Transverse colon (tissue), 4 donors: Measurements from ENCODE around the gene MT1A. TPM values are rescaled to one million over a fixed set of nuclear protein-coding genes. Genes with fewer than 3 reads are reported as not detected.

Experiments used
- DNase-seq: peaks from one replicate; pipeline ENCODE4 v3.0.0-alpha.2; 2019
- H3K27ac ChIP-seq, 4 donors: fragments of 200-600 bp; sonication (generic); 2 replicates each; pipeline ENCODE4 v1.5.1; 2016 to 2018; ENCODE audit warnings: inconsistent platforms in 4 of 4
- H3K27me3 ChIP-seq: fragments of 200-600 bp; sonication (generic); 2 replicates; pipeline ENCODE4 v1.5.1; 2017; ENCODE audit warnings: inconsistent platforms
- H3K36me3 ChIP-seq, 4 donors: fragments of 200-600 bp; sonication (generic); 2 replicates each; pipeline ENCODE4 v1.5.1; 2017 to 2019; ENCODE audit warnings: inconsistent platforms in 4 of 4
- H3K4me1 ChIP-seq, 4 donors: fragments of 200-600 bp; sonication (generic); 2 replicates each; pipeline ENCODE4 v1.5.1; 2017 to 2020; ENCODE audit warnings: inconsistent platforms in 4 of 4
- H3K4me3 ChIP-seq, 4 donors: fragments of 200-600 bp; sonication (generic); 1 replicate in 1 of 4; 2 replicates in 3 of 4; pipeline versions ENCODE4 v1.5.1 to v1.6.1; 2017 to 2019; ENCODE audit warnings: inconsistent platforms in 4 of 4
- H3K9me3 ChIP-seq, 2 donors: fragments of 200-600 bp; sonication (generic); 2 replicates each; pipeline ENCODE4 v1.5.1; 2017 to 2019; ENCODE audit warnings: inconsistent platforms in 2 of 2
- EP300 ChIP-seq: sonication (generic); formaldehyde crosslinking; IDR thresholded peaks from one replicate; pipeline ENCODE4 v1.6.1; 2017; ENCODE audit warnings: antibody characterized with exemption, low read depth
- POLR2A ChIP-seq: fragments of 450-650 bp; IDR thresholded peaks from one replicate; pipeline ENCODE4 v1.6.1; 2016; ENCODE audit warnings: antibody characterized with exemption, mild to moderate bottlenecking, moderate library complexity
- POLR2AphosphoS5 ChIP-seq, 3 donors: sonication (generic); formaldehyde crosslinking; IDR thresholded peaks; one replicate each; pipeline ENCODE4 v1.6.1; 2016; ENCODE audit warnings: antibody characterized with exemption in 3 of 3
- WGBS, 2 donors: methylation state at CpG; one replicate each; pipeline ENCODE4 v1.1.5; 2018; ENCODE audit warnings: low coverage in 1 of 2; 5-methylcytosine and 5-hydroxymethylcytosine counted together
- in situ Hi-C, 4 donors: fragments of 200-750 bp; cut with MboI; loops; one replicate each; pipeline versions ENCODE4 v1.15.0 to v1.15.1; 2017; ENCODE audit warnings: low sequenced_read_pairs in 3 of 4, low pct_ligation_motif_present in 1 of 4, low pct_unique_long_range_greater_than_20kb in 1 of 4
- intact Hi-C: fragments of 100-400 bp; cut with DNase I; formaldehyde crosslinking; loops from one replicate; pipeline ENCODE4 v1.15.1; 2023; ENCODE audit warnings: low total_unique reads
- total RNA-seq, 4 donors: library from RNA; depleted of rRNA; stranded (reverse); fragments of >200 nt; gene quantifications; one replicate each; pipeline ENCODE4 v1.1.0, GENCODE V29; 2016
- TF ChIP-seq, protein P1 (sequence below), 5 experiments: fragments of 200-600 bp in 3 of 5; fragments of 450-650 bp in 2 of 5; sonication (generic) in 3 of 5; IDR thresholded peaks; 1 replicate in 2 of 5; 2 replicates in 3 of 5; pipeline ENCODE4 v1.5.1; 2016 to 2017; ENCODE audit warnings: antibody characterized with exemption in 5 of 5, inconsistent platforms in 3 of 5, mild to moderate bottlenecking in 2 of 5, moderate library complexity in 1 of 5

The MT1A gene
- total RNA-seq, 4 donors from 2014 or later, result 4.4 to 35.2 (median 4.9) TPM; not detected in 1

DNA sequence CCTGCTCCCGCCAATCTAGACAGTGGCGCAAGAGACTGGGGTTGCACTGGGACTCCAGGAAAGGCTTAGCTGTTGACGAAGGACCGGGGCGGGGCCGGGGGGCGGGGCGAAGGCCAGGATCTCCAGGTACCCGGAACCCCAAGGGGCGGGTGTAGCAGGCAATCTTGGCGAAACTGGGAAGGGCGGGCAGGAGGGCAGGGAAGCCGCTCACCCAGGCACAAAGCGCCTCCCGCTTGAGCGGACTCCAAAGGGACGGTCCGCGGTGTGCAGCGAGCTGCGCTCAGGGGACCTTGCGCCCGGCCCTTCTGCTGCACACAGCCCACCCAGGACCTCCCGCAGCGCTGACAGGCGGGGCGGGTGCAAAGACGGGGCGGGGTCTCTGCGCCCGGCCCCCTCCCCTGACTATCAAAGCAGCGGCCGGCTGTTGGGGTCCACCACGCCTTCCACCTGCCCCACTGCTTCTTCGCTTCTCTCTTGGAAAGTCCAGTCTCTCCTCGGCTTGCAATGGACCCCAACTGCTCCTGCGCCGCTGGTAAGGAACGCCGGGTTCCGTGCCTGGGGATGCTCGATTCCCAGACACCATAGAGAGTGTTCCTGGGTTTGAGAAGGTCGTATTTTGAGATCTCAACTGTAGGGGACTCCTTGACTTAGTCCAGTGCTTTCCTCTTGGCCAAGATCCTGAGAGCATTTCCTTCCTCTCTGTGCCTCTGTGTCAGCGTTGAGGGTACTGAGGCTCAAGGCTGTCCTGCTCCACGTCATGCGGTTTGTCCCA lies 19.3 kb downstream of the MT1A start, which contains the start of gene MT1F:
MT1F (plus strand) TSS at position 405 of the 772 bp plus-strand sequence; CDS start at position 505, 100 bp downstream.
- intact Hi-C loops, result no loop called here
- 2% methylated on average over 45 of the region's 46 CpGs; no CpG with 5 or more reads in 1 of the 2 donors for WGBS, 2 donors

DNA sequence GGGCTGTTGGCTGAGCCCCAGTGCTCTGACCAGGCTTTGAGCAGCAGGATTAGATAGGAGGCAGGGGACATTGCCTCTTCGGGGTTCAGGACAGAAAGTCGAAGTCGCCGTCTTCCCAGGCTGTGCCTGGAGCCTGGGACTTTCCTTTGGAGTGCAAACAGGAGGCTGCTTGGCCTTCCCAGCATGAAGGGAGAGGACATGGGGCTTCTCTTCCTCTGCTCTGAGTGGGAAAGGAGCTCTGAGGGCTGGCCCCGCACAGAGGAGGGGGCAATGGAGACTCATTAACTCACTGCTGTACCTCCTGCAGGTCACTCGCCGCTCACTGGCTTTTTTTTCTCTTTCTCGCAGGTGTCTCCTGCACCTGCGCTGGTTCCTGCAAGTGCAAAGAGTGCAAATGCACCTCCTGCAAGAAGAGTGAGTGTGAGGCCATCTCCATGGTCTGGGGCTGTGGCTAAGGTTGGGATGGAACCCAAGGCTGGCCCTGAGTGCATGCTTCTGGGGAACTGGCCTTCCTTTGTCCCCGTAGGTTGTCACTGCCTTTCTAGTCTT lies 19.9 kb downstream of the MT1A start:
- intact Hi-C loops (no loop called here), in situ Hi-C loops (no loop called here)
- DNase-seq, result peak; percentile 54
- H3K4me3 ChIP-seq, result peak overlapping the region in 3 of 4 donors; percentile 45 to 54 (median 50)
- no peaks in the 10 kb centered on the region for H3K36me3 ChIP-seq
- peak overlapping the region in 3 of 4 donors; percentile 59 to 79 (median 75) for H3K27ac ChIP-seq
- peaks cover 29% of the 10 kb centered on the region for H3K27me3 ChIP-seq
- TF ChIP-seq, protein P1, sequence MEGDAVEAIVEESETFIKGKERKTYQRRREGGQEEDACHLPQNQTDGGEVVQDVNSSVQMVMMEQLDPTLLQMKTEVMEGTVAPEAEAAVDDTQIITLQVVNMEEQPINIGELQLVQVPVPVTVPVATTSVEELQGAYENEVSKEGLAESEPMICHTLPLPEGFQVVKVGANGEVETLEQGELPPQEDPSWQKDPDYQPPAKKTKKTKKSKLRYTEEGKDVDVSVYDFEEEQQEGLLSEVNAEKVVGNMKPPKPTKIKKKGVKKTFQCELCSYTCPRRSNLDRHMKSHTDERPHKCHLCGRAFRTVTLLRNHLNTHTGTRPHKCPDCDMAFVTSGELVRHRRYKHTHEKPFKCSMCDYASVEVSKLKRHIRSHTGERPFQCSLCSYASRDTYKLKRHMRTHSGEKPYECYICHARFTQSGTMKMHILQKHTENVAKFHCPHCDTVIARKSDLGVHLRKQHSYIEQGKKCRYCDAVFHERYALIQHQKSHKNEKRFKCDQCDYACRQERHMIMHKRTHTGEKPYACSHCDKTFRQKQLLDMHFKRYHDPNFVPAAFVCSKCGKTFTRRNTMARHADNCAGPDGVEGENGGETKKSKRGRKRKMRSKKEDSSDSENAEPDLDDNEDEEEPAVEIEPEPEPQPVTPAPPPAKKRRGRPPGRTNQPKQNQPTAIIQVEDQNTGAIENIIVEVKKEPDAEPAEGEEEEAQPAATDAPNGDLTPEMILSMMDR (IDR thresholded peaks at IDR 0.05), result no peak
- no peak for TF ChIP-seq POLR2AphosphoS5 (IDR thresholded peaks at IDR 0.05)
- no peak for TF ChIP-seq POLR2A
- no peak for TF ChIP-seq EP300
- WGBS, 2 donors, result 27% methylated on average over 10 of the region's 10 CpGs; no CpG with 5 or more reads in 1 of the 2 donors
- peaks cover 5 to 23% (median 17%) of the 10 kb centered on the region in 4 donors for H3K4me1 ChIP-seq
- no peaks in the 10 kb centered on the region for H3K9me3 ChIP-seq

More for the DNA sequence above, 19.3 kb downstream of the MT1A start, which contains the start of gene MT1F:
- H3K4me3 ChIP-seq, result peak within 1 kb of the TSS; percentile 21 to 54 (median 48)
- in situ Hi-C loops, result no loop called here
- peaks cover 5 to 18% (median 16%) of the 10 kb centered on the region in 4 donors for H3K4me1 ChIP-seq
- peak within 1 kb of the TSS; percentile 59 to 79 (median 75) for H3K27ac ChIP-seq
- H3K9me3 ChIP-seq, result no peaks in the 10 kb centered on the region
- DNase-seq, result peak; percentile 96
- peaks cover 22% of the 10 kb centered on the region for H3K27me3 ChIP-seq
- no peak for TF ChIP-seq EP300
- TF ChIP-seq, protein P1 (IDR thresholded peaks at IDR 0.05), result no peak
- peak; percentile 61 for TF ChIP-seq POLR2A
- TF ChIP-seq POLR2AphosphoS5 (IDR thresholded peaks at IDR 0.05), result peak; percentile 40 to 61 (median 43)
- H3K36me3 ChIP-seq, result no peaks in the 10 kb centered on the region

DNA sequence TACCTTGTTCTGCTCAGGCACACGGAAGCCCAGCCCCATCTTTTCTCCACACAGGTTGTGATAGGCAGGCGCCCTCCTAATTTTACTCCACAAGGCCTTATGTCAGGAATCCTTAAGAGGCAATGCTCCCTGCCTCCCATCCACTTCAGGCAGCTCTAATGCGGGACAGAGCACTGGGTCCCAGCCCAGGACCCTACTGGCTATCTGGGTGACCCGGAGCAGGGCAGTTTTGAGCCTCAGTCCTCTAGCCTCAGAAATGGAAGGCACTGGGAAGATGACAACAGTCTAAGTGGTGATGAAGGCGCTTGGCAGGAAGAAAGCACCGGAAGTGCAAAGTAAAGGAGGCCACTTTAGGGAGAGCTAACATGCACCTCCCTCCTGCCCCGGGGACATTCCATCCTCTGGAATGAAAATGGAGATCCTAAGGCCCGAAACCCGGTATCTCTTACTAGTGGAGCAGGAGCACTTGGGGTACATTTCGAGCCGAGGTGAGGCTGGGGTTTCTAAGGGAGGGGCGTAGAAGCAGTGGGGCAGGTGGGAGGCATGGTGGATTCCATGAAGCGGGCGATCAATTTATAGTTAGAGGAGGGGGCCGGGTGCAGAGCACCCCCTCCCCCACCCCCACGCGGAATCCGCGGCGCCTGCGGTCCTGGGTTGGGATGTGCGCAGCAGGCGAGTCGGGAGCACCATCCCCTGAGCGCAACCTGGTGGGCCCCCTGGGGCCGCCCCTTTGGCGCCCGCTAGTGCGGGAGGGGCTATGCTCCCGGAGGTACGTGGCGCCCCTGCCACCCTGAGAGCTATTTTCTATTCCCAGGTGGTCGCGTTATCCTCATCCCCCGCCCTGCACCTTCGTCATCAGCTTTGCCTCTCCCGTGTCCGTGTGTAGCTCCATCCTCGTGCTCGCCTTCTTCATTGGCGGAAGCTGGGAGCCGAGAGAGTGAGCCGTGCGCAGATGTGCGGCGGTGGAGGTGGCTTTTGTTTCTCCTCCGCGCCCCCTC lies 24.2 kb downstream of the MT1A start:
- DNase-seq, result no peak
- no peaks in the 10 kb centered on the region for H3K9me3 ChIP-seq
- H3K4me3 ChIP-seq, result peak overlapping the region in 1 of 4 donors; percentile 23
- 22 to 50% methylated on average over 9 to 46 of the region's 48 CpGs for WGBS, 2 donors
- intact Hi-C loops (no loop called here), in situ Hi-C loops (no loop called here)
- no peak for TF ChIP-seq POLR2A
- TF ChIP-seq POLR2AphosphoS5 (IDR thresholded peaks at IDR 0.05), result no peak
- no peak for TF ChIP-seq EP300
- TF ChIP-seq, protein P1 (IDR thresholded peaks at IDR 0.05), result no peak
- H3K4me1 ChIP-seq, result peaks cover 5 to 21% (median 15%) of the 10 kb centered on the region in 4 donors
- H3K27ac ChIP-seq, result no peak overlapping the region
- peaks cover 61% of the 10 kb centered on the region for H3K27me3 ChIP-seq
- no peaks in the 10 kb centered on the region for H3K36me3 ChIP-seq
